Measurements from ENCODE around the gene MTHFSD.

The MTHFSD gene

DNA sequence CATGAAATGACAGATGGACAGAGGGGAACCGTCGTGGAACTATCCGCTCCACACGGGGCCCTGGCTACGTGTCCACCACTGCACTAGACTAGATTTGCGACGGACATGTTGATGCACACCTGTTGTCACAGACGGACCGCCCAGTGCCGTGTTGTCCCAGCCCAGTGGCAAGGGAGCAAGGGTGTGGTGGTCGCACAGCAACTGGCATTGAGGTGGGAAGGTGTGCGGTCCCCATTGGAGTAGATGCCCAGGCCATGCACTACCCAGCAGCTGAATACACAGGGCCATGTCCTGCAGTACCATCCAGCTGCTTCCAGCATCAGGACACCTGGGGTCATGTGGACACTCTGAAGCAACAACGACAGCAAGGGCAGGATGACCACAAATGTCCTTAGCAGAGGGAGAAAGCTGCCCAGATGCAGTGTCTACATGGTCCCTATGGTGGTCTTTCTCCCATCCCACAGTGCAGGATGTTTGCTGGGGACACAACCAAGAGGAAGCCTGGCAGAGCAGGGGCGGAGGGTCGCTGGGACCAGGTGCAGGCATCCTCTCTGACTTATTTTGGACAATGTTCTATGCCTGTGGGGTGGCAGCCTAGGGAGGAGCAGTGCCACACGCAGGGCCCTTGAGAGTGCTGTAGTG, 35.9 kb downstream of the MTHFSD start:
- no peak overlapping the region for H3K4me3 ChIP-seq (ENCODE audit: low read length)
- no peak for DNase-seq (ENCODE audit: low read depth)
- TF ChIP-seq, protein P1, sequence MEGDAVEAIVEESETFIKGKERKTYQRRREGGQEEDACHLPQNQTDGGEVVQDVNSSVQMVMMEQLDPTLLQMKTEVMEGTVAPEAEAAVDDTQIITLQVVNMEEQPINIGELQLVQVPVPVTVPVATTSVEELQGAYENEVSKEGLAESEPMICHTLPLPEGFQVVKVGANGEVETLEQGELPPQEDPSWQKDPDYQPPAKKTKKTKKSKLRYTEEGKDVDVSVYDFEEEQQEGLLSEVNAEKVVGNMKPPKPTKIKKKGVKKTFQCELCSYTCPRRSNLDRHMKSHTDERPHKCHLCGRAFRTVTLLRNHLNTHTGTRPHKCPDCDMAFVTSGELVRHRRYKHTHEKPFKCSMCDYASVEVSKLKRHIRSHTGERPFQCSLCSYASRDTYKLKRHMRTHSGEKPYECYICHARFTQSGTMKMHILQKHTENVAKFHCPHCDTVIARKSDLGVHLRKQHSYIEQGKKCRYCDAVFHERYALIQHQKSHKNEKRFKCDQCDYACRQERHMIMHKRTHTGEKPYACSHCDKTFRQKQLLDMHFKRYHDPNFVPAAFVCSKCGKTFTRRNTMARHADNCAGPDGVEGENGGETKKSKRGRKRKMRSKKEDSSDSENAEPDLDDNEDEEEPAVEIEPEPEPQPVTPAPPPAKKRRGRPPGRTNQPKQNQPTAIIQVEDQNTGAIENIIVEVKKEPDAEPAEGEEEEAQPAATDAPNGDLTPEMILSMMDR (conservative IDR thresholded peaks at IDR 0.05; ENCODE audit: low read depth, low read length) = no peak

DNA sequence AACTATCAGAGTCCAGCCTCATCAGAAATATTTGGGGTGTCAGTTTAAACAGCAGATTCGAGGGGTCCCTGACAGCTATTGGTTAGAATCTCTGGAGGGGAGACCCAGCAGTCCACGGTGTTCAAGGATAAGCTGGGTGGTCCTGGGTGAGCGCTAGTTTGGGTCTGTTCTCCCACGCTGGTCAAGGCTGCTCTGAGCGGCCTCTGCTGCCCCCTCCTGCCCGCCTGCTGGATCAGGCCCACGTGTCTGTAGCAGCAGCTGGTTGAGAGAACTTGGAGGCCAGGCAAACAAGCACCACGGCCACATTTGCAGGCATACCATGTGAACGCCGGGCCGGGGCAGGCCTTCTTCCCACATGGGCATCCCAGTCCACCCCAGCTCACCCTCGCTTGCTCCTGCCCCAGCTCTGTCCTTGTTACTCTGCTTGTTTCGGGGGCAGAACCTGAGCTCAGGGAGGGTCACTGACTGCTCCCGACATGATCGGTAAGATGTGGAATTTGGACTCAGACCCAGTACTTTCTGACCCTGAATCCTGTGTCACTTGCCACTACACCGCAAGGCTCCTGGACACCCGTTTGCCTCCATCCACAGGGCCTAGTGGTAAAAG, 37.3 kb downstream of the MTHFSD start:
- TF ChIP-seq, protein P1 (conservative IDR thresholded peaks at IDR 0.05; ENCODE audit: low read depth, low read length) = peak; percentile 92
- no peak overlapping the region for H3K4me3 ChIP-seq (ENCODE audit: low read length)
- DNase-seq (ENCODE audit: low read depth) = no peak

- DNase-seq (ENCODE audit: low read depth) = no peak
- no peak overlapping the region for H3K4me3 ChIP-seq (ENCODE audit: low read length)
- TF ChIP-seq, protein P1 (conservative IDR thresholded peaks at IDR 0.05; ENCODE audit: low read depth, low read length) = no peak
Observed at GRCh38 chr16:86517033-86517432, 38.0 kb downstream of the MTHFSD start.

- no peak for DNase-seq (ENCODE audit: low read depth)
- TF ChIP-seq, protein P1 (conservative IDR thresholded peaks at IDR 0.05; ENCODE audit: low read depth, low read length) = no peak
- no peak overlapping the region for H3K4me3 ChIP-seq (ENCODE audit: low read length)
Observed at GRCh38 chr16:86516623-86517003, 38.4 kb downstream of the MTHFSD start.

DNA sequence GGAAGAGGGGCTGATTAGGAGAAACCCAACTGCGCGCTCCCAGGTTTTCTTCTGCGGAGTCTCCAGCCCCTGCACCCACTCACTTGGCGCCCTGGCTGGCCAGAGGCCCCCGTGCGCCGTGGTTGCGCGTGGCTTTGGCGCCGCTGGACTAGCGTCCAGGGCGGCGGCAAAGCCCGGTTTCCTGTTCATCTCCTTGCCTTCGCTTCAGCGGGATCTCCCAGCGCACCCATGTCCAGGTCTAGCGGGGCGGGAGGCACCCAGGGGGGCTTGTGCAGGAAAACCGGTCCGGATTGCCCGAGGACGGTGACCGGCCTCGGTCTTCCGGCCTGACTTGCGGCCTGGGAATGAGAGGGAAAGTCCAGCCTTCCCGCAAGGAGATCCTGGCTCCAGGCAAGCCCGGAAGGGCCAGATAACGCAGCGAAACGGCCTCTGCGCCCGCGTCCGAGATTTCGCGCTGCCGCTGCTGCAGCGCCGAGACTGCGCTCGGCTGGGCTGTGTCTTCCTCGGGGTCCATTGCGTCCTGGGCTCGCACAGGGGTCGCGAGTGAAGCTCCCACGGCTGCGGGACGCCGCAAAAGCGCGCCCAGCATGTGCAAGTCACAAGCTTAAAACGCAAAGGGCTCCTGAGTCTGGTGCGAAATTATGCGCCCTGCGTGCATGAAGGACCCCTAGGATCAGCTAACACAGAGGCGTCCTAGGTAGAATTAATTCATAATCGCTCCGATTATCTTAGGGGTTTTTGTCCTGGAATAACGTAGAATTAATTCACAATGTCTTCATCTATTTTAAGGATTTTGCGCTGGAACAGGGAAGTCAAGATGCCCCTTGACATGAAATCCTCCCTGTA, 39.0 kb downstream of the MTHFSD start:
- no peak overlapping the region for H3K4me3 ChIP-seq (ENCODE audit: low read length)
- TF ChIP-seq, protein P1 (conservative IDR thresholded peaks at IDR 0.05; ENCODE audit: low read depth, low read length) = no peak
- no peak for DNase-seq (ENCODE audit: low read depth)

- TF ChIP-seq, protein P1 (conservative IDR thresholded peaks at IDR 0.05; ENCODE audit: low read depth, low read length) = no peak
- no peak overlapping the region for H3K4me3 ChIP-seq (ENCODE audit: low read length)
- DNase-seq (ENCODE audit: low read depth) = no peak
Observed at GRCh38 chr16:86515413-86515776, 39.6 kb downstream of the MTHFSD start.
